ENCODE results near the gene NKX2-4. TPM values are rescaled to one million over a fixed set of nuclear protein-coding genes. Genes with fewer than 3 reads are reported as not detected.

Gene NKX2-4

Small RNA genes within 50 kb of the gene (small RNA-seq; reads per million reads assigned to genes)
- not detected for gene RN7SKP140 (ENCODE audit: insufficient read depth)

Measured in mesendoderm (in vitro differentiated cells).